Uterine smooth muscle cell (primary cell): ENCODE measurements around the gene TRUB2. TPM values are rescaled to one million over a fixed set of nuclear protein-coding genes. Genes with fewer than 3 reads are reported as not detected.

Experiments used
- total RNA-seq: library from RNA; depleted of rRNA; stranded (reverse); fragments of >200 nt; gene quantifications from 2 replicates; pipeline ENCODE4 v1.2.3, GENCODE V29; 2014

The TRUB2 gene
- 14.3 and 16.1 TPM in 2 replicates for total RNA-seq

GRCh38 chr9:128322404-128323211 is at the start of gene TRUB2, which contains the start of gene COQ4:
Gene TRUB2, minus strand, starts transcription at chr9:128322447. Its CDS starts 39 bp downstream, at chr9:128322408.
Gene COQ4, plus strand, starts transcription at chr9:128322839. Its CDS starts 20 bp downstream, at chr9:128322859.

GRCh38 chr9:128370752-128371629 is 48.7 kb upstream of the TRUB2 start, which contains the start of gene URM1:
Gene URM1, plus strand, starts transcription at chr9:128371374. Its CDS starts 7 bp downstream, at chr9:128371381.

GRCh38 chr9:128339761-128340690 is 17.8 kb upstream of the TRUB2 start, which contains the start of gene SLC27A4:
Gene SLC27A4, plus strand, starts transcription at chr9:128340527. Its CDS starts 2,606 bp downstream, at chr9:128343133.

GRCh38 chr9:128276008-128276573 is 46.2 kb downstream of the TRUB2 start, which contains the start of gene SWI5:
Gene SWI5, plus strand, starts transcription at chr9:128276276.

GRCh38 chr9:128275198-128276007 is 46.8 kb downstream of the TRUB2 start, which contains the start of gene GOLGA2:
Gene GOLGA2, minus strand, starts transcription at chr9:128276007. Its CDS starts 31 bp downstream, at chr9:128275976.

Other genes starting within 250 kb of the TRUB2 start
- gene PTGES2, start 194.7 kb downstream of the TRUB2 start, total RNA-seq, result 55.0 and 82.1 TPM in 2 replicates
- not detected in 2 replicates for gene LCN2, start 173.0 kb downstream of the TRUB2 start, total RNA-seq
- 23.0 and 35.4 TPM in 2 replicates for gene BBLN, start 162.2 kb downstream of the TRUB2 start, total RNA-seq
- 25.3 and 25.5 TPM in 2 replicates for gene CIZ1, start 130.9 kb downstream of the TRUB2 start, total RNA-seq
- gene DNM1, start 119.1 kb downstream of the TRUB2 start, total RNA-seq, result 19.5 and 20.7 TPM in 2 replicates
- gene GOLGA2, start 46.4 kb downstream of the TRUB2 start, total RNA-seq, result 127 and 163 TPM in 2 replicates
- 30.2 and 31.2 TPM in 2 replicates for gene SWI5, start 46.2 kb downstream of the TRUB2 start, total RNA-seq
- gene COQ4, start 392 bp upstream of the TRUB2 start, total RNA-seq, result 23.1 and 28.0 TPM in 2 replicates
- 14.2 and 16.5 TPM in 2 replicates for gene SLC27A4, start 18.1 kb upstream of the TRUB2 start, total RNA-seq
- 31.5 and 37.4 TPM in 2 replicates for gene URM1, start 48.9 kb upstream of the TRUB2 start, total RNA-seq
- gene CERCAM, start 98.4 kb upstream of the TRUB2 start, total RNA-seq, result 57.0 and 125 TPM in 2 replicates
- gene ODF2, start 133.6 kb upstream of the TRUB2 start, total RNA-seq, result 36.2 and 63.7 TPM in 2 replicates
- 31.9 and 42.6 TPM in 2 replicates for gene GLE1, start 182.3 kb upstream of the TRUB2 start, total RNA-seq
- gene SPTAN1, start 230.1 kb upstream of the TRUB2 start, total RNA-seq, result 323 and 344 TPM in 2 replicates